ENCODE results near the gene NAP1L1.

The NAP1L1 gene

GRCh38 chr12:76041406-76041805, 43.1 kb downstream of the NAP1L1 start:
- Histone ChIP-seq H3K9ac (ENCODE audit: insufficient read length) (no peak overlapping the region), H3K27ac (no peak overlapping the region), H3K36me3 (ENCODE audit: insufficient read depth, low read length) (peaks cover 32% of the 10 kb centered on the region), H3K9me3 (ENCODE audit: low read depth, low read length) (no peaks in the 10 kb centered on the region), H3K4me3 (no peak overlapping the region)
- no peak for DNase-seq (ENCODE audit: low read depth, low spot score)
- TF ChIP-seq EZH2 (IDR thresholded peaks at IDR 0.05), result no peak

- H3K36me3 ChIP-seq (ENCODE audit: insufficient read depth, low read length), result peaks cover 24% of the 10 kb centered on the region
- no peak for DNase-seq (ENCODE audit: low read depth, low spot score)
- H3K9ac ChIP-seq (ENCODE audit: insufficient read length), result no peak overlapping the region
- no peaks in the 10 kb centered on the region for H3K9me3 ChIP-seq (ENCODE audit: low read depth, low read length)
- no peak for TF ChIP-seq POLR2AphosphoS5 (IDR thresholded peaks at IDR 0.05; ENCODE audit: borderline replicate concordance, low read depth, low read length)
- no peak overlapping the region for H3K27ac ChIP-seq
- no peak overlapping the region for H3K4me3 ChIP-seq
Measured at GRCh38 chr12:76040461-76040860, 44.0 kb downstream of the NAP1L1 start.

GRCh38 chr12:76038176-76038575, 46.3 kb downstream of the NAP1L1 start:
- H3K9me3 ChIP-seq (ENCODE audit: low read depth, low read length), result no peaks in the 10 kb centered on the region
- peaks cover 1% of the 10 kb centered on the region for H3K36me3 ChIP-seq (ENCODE audit: insufficient read depth, low read length)
- no peak overlapping the region for H3K4me3 ChIP-seq
- TF ChIP-seq EZH2 (IDR thresholded peaks at IDR 0.05) (no peak), POLR2AphosphoS5 (IDR thresholded peaks at IDR 0.05; ENCODE audit: borderline replicate concordance, low read depth, low read length) (no peak), FOXP2 (optimal IDR thresholded peaks at IDR 0.05; ENCODE audit: control extremely low read depth, extremely low read length, insufficient read depth) (no peak)
- H3K27ac ChIP-seq, result 0 out of 2 replicates have a peak overlapping the region, but pooled peaks have one; percentile 15
- no peak overlapping the region for H3K9ac ChIP-seq (ENCODE audit: insufficient read length)
- no peak for DNase-seq (ENCODE audit: low read depth, low spot score)

DNA sequence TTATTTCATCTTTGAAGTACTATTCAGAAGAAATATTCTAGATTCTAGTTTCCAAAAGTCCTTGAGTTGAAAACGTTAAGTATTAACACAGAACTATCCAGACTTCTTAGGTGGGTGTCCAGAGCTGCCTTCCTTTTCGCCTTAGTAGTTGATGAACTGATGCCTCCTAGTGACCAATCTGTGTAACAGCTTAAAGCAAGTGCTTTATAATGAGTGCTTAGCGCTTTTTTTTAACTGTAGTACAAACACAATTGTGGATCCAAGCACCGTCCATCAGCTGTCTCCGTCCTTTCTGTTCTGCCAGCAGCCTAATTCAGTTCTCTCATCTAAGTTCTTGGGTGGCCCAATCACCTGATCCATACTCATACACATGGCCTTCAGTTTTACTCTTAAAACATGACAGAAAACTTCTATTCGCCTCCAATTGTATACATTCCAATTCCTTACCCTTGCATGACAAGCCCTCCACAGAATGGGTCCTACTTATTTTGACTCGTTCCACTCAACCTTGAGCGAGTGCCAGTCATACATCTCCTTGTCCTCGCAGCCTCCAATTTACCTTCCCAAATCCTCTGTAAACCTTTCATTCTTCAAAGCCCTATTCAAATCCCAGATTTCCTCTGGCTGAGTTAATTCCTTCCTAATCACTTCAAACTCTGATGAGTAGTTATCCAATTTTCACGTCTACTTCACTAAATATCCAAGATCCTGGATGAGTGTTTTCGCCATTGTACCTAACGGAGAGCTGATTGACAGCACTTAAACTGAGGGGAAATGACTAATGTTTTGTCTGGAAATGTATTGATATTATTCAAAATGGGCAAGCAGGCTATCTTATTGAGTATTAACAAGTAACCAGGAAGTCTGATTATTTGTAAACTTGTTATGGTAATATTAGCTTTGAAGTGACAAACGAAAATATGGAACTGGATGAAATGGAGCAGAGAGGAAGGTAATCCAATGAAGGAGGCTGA, 47.1 kb downstream of the NAP1L1 start:
- Histone ChIP-seq H3K9ac (ENCODE audit: insufficient read length) (no peak overlapping the region), H3K4me3 (no peak overlapping the region), H3K36me3 (ENCODE audit: insufficient read depth, low read length) (no peaks in the 10 kb centered on the region; the same call in 1 of the 2 replicates), H3K27ac (0 out of 2 replicates have a peak overlapping the region, but pooled peaks have one; percentile 15), H3K9me3 (ENCODE audit: low read depth, low read length) (no peaks in the 10 kb centered on the region)
- DNase-seq (ENCODE audit: low read depth, low spot score), result peak; percentile 72
- peak; percentile 29 for TF ChIP-seq POLR2AphosphoS5 (IDR thresholded peaks at IDR 0.05; ENCODE audit: borderline replicate concordance, low read depth, low read length)
- no peak for TF ChIP-seq EZH2 (IDR thresholded peaks at IDR 0.05)

- H3K27ac ChIP-seq, result no peak overlapping the region
- no peaks in the 10 kb centered on the region for H3K9me3 ChIP-seq (ENCODE audit: low read depth, low read length)
- DNase-seq (ENCODE audit: low read depth, low spot score), result no peak
- no peak overlapping the region for H3K9ac ChIP-seq (ENCODE audit: insufficient read length)
- no peaks in the 10 kb centered on the region for H3K36me3 ChIP-seq (ENCODE audit: insufficient read depth, low read length)
- no peak overlapping the region for H3K4me3 ChIP-seq
- TF ChIP-seq FOXP2 (optimal IDR thresholded peaks at IDR 0.05; ENCODE audit: control extremely low read depth, extremely low read length, insufficient read depth) (no peak), POLR2AphosphoS5 (IDR thresholded peaks at IDR 0.05; ENCODE audit: borderline replicate concordance, low read depth, low read length) (peak; percentile 43; the same call in 1 of the 2 replicates)
Measured at GRCh38 chr12:76035045-76035444, 49.4 kb downstream of the NAP1L1 start.

- H3K27ac ChIP-seq, result 0 out of 2 replicates have a peak overlapping the region, but pooled peaks have one; percentile 23
- H3K4me3 ChIP-seq, result no peak overlapping the region
- TF ChIP-seq FOXP2 (optimal IDR thresholded peaks at IDR 0.05; ENCODE audit: control extremely low read depth, extremely low read length, insufficient read depth), result no peak
- no peak for TF ChIP-seq EZH2 (IDR thresholded peaks at IDR 0.05)
- no peak for TF ChIP-seq POLR2AphosphoS5 (IDR thresholded peaks at IDR 0.05; ENCODE audit: borderline replicate concordance, low read depth, low read length)
- no peaks in the 10 kb centered on the region for H3K9me3 ChIP-seq (ENCODE audit: low read depth, low read length)
- DNase-seq (ENCODE audit: low read depth, low spot score), result no peak
- H3K9ac ChIP-seq (ENCODE audit: insufficient read length), result no peak overlapping the region
- H3K36me3 ChIP-seq (ENCODE audit: insufficient read depth, low read length), result no peaks in the 10 kb centered on the region
Measured at GRCh38 chr12:76033081-76034011, 51.1 kb downstream of the NAP1L1 start.

- no peak for TF ChIP-seq EZH2 (IDR thresholded peaks at IDR 0.05)
- TF ChIP-seq POLR2AphosphoS5 (IDR thresholded peaks at IDR 0.05; ENCODE audit: borderline replicate concordance, low read depth, low read length), result peak; percentile 25
- H3K27ac ChIP-seq, result 0 out of 2 replicates have a peak overlapping the region, but pooled peaks have one; percentile 23
- no peak for DNase-seq (ENCODE audit: low read depth, low spot score)
Measured at GRCh38 chr12:76032043-76032981, 52.2 kb downstream of the NAP1L1 start.

More at GRCh38 chr12:76032043-76032981, 52.2 kb downstream of the NAP1L1 start:
- Histone ChIP-seq H3K9ac (ENCODE audit: insufficient read length) (peak overlapping the region; percentile 74), H3K4me3 (peak overlapping the region; percentile 87), H3K36me3 (ENCODE audit: insufficient read depth, low read length) (no peaks in the 10 kb centered on the region), H3K9me3 (ENCODE audit: low read depth, low read length) (no peaks in the 10 kb centered on the region)
